Stimulated activated naive B cell treated with anti-CD40 and anti-IgM and Interleukin-4, amounts not matched to agents 10 μg/mL and 1 μg/mL and 100 μg/mL, for 72 hours (primary cell): Measurements from ENCODE around the gene GNG13.

Source experiments
- ATAC-seq, 2 donors: fragments of 150-1000 bp; cut with Tn5 transposase; replicated peaks; 2 replicates each; pipeline ENCODE4 v1.10.0; 2021; ENCODE audit warnings: moderate library complexity in 1 of 2
- DNase-seq: peaks from one replicate; pipeline ENCODE4 v3.0.0; 2021
- H3K27ac Mint-ChIP-seq: one replicate; pipeline ENCODE4 v1.8.0; 2022; ENCODE audit warnings: mild to moderate bottlenecking, mixed read lengths
- H3K27me3 Mint-ChIP-seq, 2 donors: one replicate each; pipeline ENCODE4 v1.8.0; 2022; ENCODE audit warnings: mixed read lengths in 2 of 2
- H3K36me3 Mint-ChIP-seq, 2 donors: one replicate each; pipeline ENCODE4 v1.8.0; 2022; ENCODE audit warnings: mixed read lengths in 2 of 2, mild to moderate bottlenecking in 1 of 2
- H3K4me1 Mint-ChIP-seq, 2 donors: one replicate each; pipeline ENCODE4 v1.8.0; 2022; ENCODE audit warnings: mixed read lengths in 2 of 2, mild to moderate bottlenecking in 1 of 2
- H3K4me3 Mint-ChIP-seq, 2 donors: one replicate each; pipeline ENCODE4 v1.8.0; 2022; ENCODE audit warnings: mild to moderate bottlenecking in 2 of 2, mixed read lengths in 2 of 2, moderate library complexity in 1 of 2
- H3K9me3 Mint-ChIP-seq, 2 donors: one replicate each; pipeline ENCODE4 v1.8.0; 2022; ENCODE audit warnings: mixed read lengths in 2 of 2, mild to moderate bottlenecking in 1 of 2

The GNG13 gene

GRCh38 chr16:813204-813915, 12.8 kb upstream of the GNG13 start:
- DNase-seq (no peak), ATAC-seq (peak; percentile 84 to 88)
- Mint-ChIP-seq H3K4me3 (peak overlapping the region; percentile 5 to 60), H3K36me3 (peaks cover 0 to 5% of the 10 kb centered on the region in 2 donors), H3K27me3 (peaks cover 16 to 41% of the 10 kb centered on the region in 2 donors), H3K9me3 (no peaks in the 10 kb centered on the region), H3K27ac (peak overlapping the region; percentile 75), H3K4me1 (peaks cover 10 to 18% of the 10 kb centered on the region in 2 donors)

GRCh38 chr16:808085-808386, 7.5 kb upstream of the GNG13 start:
- peak overlapping the region; percentile 96 for H3K27ac Mint-ChIP-seq
- peak overlapping the region; percentile 99 for H3K4me3 Mint-ChIP-seq
- no peaks in the 10 kb centered on the region for H3K9me3 Mint-ChIP-seq
- H3K27me3 Mint-ChIP-seq, result peaks cover 12 to 31% of the 10 kb centered on the region in 2 donors
- DNase-seq, result no peak
- H3K4me1 Mint-ChIP-seq, result peaks cover 14 to 29% of the 10 kb centered on the region in 2 donors
- H3K36me3 Mint-ChIP-seq, result peaks cover 7 to 9% of the 10 kb centered on the region in 2 donors
- no peak for ATAC-seq

GRCh38 chr16:807347-808084, 7.0 kb upstream of the GNG13 start:
- ATAC-seq (peak; percentile 94 to 96), DNase-seq (peak; percentile 84)
- no peaks in the 10 kb centered on the region for H3K9me3 Mint-ChIP-seq
- peaks cover 8 to 30% of the 10 kb centered on the region in 2 donors for H3K27me3 Mint-ChIP-seq
- H3K4me3 Mint-ChIP-seq, result peak overlapping the region; percentile 99
- peak overlapping the region; percentile 96 for H3K27ac Mint-ChIP-seq
- peaks cover 7 to 9% of the 10 kb centered on the region in 2 donors for H3K36me3 Mint-ChIP-seq
- peaks cover 12 to 29% of the 10 kb centered on the region in 2 donors for H3K4me1 Mint-ChIP-seq

- peaks cover 6 to 7% of the 10 kb centered on the region in 2 donors for H3K36me3 Mint-ChIP-seq
- H3K4me3 Mint-ChIP-seq, result no peak overlapping the region
- H3K27ac Mint-ChIP-seq, result no peak overlapping the region
- H3K4me1 Mint-ChIP-seq, result peaks cover 12 to 22% of the 10 kb centered on the region in 2 donors
- DNase-seq, result no peak
- no peak for ATAC-seq
- H3K27me3 Mint-ChIP-seq, result peaks cover 4 to 36% of the 10 kb centered on the region in 2 donors
- no peaks in the 10 kb centered on the region for H3K9me3 Mint-ChIP-seq
Observed at GRCh38 chr16:805474-805873, 4.9 kb upstream of the GNG13 start.

DNA sequence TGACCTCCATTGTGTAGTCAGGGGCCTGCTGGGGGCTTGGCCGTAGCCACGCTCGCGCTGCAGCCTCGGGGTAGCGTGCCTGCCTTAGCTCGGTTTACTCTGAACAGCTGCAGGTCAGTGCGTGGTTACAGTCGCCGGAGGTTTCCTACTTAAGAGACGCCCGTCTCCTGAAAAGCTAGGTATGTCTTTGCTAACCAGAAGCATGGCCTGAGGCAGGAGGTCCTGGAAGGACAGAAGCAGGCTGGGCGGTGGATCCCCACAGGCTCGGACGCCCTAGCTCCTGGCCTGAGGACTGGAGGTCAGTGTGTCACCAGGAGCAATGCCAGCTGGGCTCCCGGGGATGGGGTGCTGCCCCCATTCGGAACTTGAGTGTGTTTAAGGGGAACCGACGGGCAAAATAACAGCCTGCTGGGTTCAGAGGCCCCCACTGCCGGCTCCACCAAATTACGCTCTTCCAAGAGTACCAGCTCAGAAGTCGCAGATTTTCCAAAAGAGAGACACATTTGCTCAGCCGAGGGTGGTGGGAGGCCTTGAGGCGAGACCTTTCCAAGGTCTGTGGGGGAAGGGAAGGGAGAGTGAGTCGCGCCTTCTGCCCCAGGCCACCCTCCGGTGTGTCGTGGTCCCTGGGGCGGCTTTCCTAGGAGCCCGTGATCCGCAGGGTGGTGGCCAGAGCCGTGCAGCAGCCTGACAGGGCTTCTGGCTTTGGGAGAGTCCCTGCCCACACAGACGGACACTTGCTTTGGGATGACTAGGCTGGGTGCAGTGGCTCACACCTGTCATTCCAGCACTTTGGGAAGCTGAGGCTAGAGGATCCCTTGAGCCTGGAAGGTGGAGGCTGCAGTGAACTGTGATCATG, 3.9 kb upstream of the GNG13 start:
- Mint-ChIP-seq H3K9me3 (no peaks in the 10 kb centered on the region), H3K4me1 (peaks cover 11 to 20% of the 10 kb centered on the region in 2 donors), H3K27ac (peak overlapping the region; percentile 75), H3K36me3 (peaks cover 6 to 7% of the 10 kb centered on the region in 2 donors), H3K27me3 (peaks cover 4 to 30% of the 10 kb centered on the region in 2 donors), H3K4me3 (peak overlapping the region in 1 of 2 donors; percentile 21)
- DNase-seq (no peak), ATAC-seq (no peak)

- H3K27me3 Mint-ChIP-seq, result peaks cover 5 to 37% of the 10 kb centered on the region in 2 donors
- ATAC-seq (no peak), DNase-seq (no peak)
- H3K4me3 Mint-ChIP-seq, result no peak overlapping the region
- peaks cover 7 to 9% of the 10 kb centered on the region in 2 donors for H3K36me3 Mint-ChIP-seq
- H3K9me3 Mint-ChIP-seq, result no peaks in the 10 kb centered on the region
- peaks cover 8 to 14% of the 10 kb centered on the region in 2 donors for H3K4me1 Mint-ChIP-seq
- H3K27ac Mint-ChIP-seq, result peak overlapping the region; percentile 14
Observed at GRCh38 chr16:803754-804080, 3.2 kb upstream of the GNG13 start.

- peaks cover 10 to 43% of the 10 kb centered on the region in 2 donors for H3K27me3 Mint-ChIP-seq
- peak overlapping the region; percentile 14 for H3K27ac Mint-ChIP-seq
- peaks cover 4 to 10% of the 10 kb centered on the region in 2 donors for H3K4me1 Mint-ChIP-seq
- DNase-seq (no peak), ATAC-seq (no peak)
- no peak overlapping the region for H3K4me3 Mint-ChIP-seq
- H3K9me3 Mint-ChIP-seq, result peaks cover 0 to 2% of the 10 kb centered on the region in 2 donors
- peaks cover 13 to 15% of the 10 kb centered on the region in 2 donors for H3K36me3 Mint-ChIP-seq
Observed at GRCh38 chr16:802914-803753, 2.6 kb upstream of the GNG13 start.

- no peak for ATAC-seq
- peak overlapping the region; percentile 25 for H3K27ac Mint-ChIP-seq
- H3K36me3 Mint-ChIP-seq, result peaks cover 15 to 18% of the 10 kb centered on the region in 2 donors
- H3K27me3 Mint-ChIP-seq, result peaks cover 15 to 49% of the 10 kb centered on the region in 2 donors
- DNase-seq, result no peak
- peaks cover 4 to 5% of the 10 kb centered on the region in 2 donors for H3K9me3 Mint-ChIP-seq
- peaks cover 0 to 4% of the 10 kb centered on the region in 2 donors for H3K4me1 Mint-ChIP-seq
- H3K4me3 Mint-ChIP-seq, result no peak overlapping the region
Observed at GRCh38 chr16:802461-802860, 1.9 kb upstream of the GNG13 start.

GRCh38 chr16:801584-802363, 1.2 kb upstream of the GNG13 start:
- H3K9me3 Mint-ChIP-seq, result peaks cover 4 to 5% of the 10 kb centered on the region in 2 donors
- no peak for DNase-seq
- peak overlapping the region; percentile 56 for H3K27ac Mint-ChIP-seq
- H3K36me3 Mint-ChIP-seq, result peaks cover 19 to 23% of the 10 kb centered on the region in 2 donors
- no peak overlapping the region for H3K4me3 Mint-ChIP-seq
- peaks cover 0 to 4% of the 10 kb centered on the region in 2 donors for H3K4me1 Mint-ChIP-seq
- peak; percentile 6 to 11 for ATAC-seq
- H3K27me3 Mint-ChIP-seq, result peaks cover 15 to 49% of the 10 kb centered on the region in 2 donors

DNA sequence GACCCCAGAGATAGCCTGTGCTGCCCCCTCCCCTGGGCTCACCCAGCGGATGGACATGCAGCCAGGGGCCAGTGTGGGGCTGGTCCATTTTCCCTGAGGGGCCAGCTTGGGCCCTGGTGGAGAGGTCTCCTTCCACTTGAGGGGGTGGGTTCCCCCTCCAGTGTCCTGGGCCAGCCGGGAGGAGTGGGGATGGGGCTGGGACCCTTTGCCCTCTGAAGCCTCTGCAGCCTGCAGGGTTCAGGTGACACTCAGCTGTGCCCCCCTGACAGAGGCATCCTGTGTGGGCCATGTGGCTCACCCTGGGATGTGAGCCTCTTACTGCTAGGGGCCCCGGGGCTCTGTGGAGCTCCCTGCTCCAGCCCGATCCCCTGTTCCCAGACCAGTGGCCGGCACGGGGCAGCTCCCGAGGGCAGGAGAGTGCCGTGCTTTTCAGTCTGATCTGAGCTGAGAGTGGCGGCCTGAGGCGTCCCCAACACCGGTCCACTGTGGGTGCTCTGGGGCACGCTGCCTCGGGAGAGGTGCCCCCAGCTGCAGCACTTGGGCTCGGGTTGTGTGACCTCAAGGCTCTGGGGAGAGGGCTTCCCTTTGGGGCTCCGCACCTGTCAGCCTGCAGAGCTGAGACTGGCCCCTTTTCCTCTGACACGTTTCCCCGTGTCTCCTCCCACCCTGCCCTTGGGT, 439 bp upstream of the GNG13 start:
- no peak overlapping the region for H3K27ac Mint-ChIP-seq

GRCh38 chr16:799111-799947, 1.2 kb downstream of the GNG13 start:
- H3K4me3 Mint-ChIP-seq, result no peak overlapping the region
- ATAC-seq, result no peak
- peaks cover 4 to 5% of the 10 kb centered on the region in 2 donors for H3K9me3 Mint-ChIP-seq
- peaks cover 26 to 29% of the 10 kb centered on the region in 2 donors for H3K36me3 Mint-ChIP-seq
- DNase-seq, result no peak
- H3K27me3 Mint-ChIP-seq, result peaks cover 15 to 49% of the 10 kb centered on the region in 2 donors
- H3K4me1 Mint-ChIP-seq, result peaks cover 2 to 3% of the 10 kb centered on the region in 2 donors
- H3K27ac Mint-ChIP-seq, result no peak overlapping the region

More for the DNA sequence above, 439 bp upstream of the GNG13 start:
- Mint-ChIP-seq H3K9me3 (peaks cover 4 to 5% of the 10 kb centered on the region in 2 donors), H3K36me3 (peaks cover 22 to 27% of the 10 kb centered on the region in 2 donors), H3K4me1 (peaks cover 0 to 4% of the 10 kb centered on the region in 2 donors), H3K4me3 (no peak overlapping the region), H3K27me3 (peaks cover 15 to 49% of the 10 kb centered on the region in 2 donors)
- ATAC-seq, result peak; percentile 16 to 27
- DNase-seq, result no peak

DNA sequence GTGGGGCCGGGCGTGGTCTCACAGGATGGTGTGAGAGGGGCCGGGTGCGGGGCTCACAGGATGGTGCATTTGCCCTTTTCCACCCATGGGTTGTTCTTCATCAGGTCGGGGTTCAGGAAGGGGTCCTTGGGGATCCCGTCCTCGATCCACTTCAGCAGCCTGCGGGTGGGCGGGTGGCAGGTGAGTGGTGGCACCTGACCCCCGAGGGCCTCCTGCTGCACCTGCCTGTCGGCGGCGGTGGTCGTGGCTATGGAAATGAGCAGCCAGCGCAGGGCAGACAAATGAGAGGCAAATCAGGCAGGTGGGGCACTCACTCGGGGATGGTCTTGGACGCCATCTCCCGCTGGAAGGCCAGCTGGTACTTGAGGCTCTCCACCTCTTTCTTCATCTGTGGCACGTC, 1.9 kb downstream of the GNG13 start:
- DNase-seq (no peak), ATAC-seq (no peak)
- Mint-ChIP-seq H3K27ac (no peak overlapping the region), H3K4me3 (no peak overlapping the region), H3K4me1 (peaks cover 0 to 3% of the 10 kb centered on the region in 2 donors), H3K9me3 (peaks cover 4 to 5% of the 10 kb centered on the region in 2 donors), H3K27me3 (peaks cover 15 to 49% of the 10 kb centered on the region in 2 donors), H3K36me3 (peaks cover 27 to 29% of the 10 kb centered on the region in 2 donors)
